Activated naive CD8-positive, alpha-beta T cell (primary cell): Measurements from ENCODE around the gene PCDHA9.
"Not testable (repeated sequence)": the region's sequence is repeated elsewhere in the genome, so short reads cannot be mapped to it uniquely, and the experiment has no call there.

Experiments used
- H3K27ac Mint-ChIP-seq: one replicate; pipeline ENCODE4 v1.8.0; 2021; ENCODE audit warnings: mixed read lengths
- H3K27me3 Mint-ChIP-seq: one replicate; pipeline ENCODE4 v1.8.0; 2021; ENCODE audit warnings: mixed read lengths
- H3K36me3 Mint-ChIP-seq: one replicate; pipeline ENCODE4 v1.8.0; 2021; ENCODE audit warnings: mixed read lengths
- H3K4me1 Mint-ChIP-seq: one replicate; pipeline ENCODE4 v1.8.0; 2021; ENCODE audit warnings: low read depth, mixed read lengths
- H3K4me3 Mint-ChIP-seq: one replicate; pipeline ENCODE4 v1.8.0; 2021; ENCODE audit warnings: mild to moderate bottlenecking, mixed read lengths
- H3K9me3 Mint-ChIP-seq: one replicate; pipeline ENCODE4 v1.8.0; 2021; ENCODE audit warnings: low read depth, mixed read lengths

Gene PCDHA9, protein sequence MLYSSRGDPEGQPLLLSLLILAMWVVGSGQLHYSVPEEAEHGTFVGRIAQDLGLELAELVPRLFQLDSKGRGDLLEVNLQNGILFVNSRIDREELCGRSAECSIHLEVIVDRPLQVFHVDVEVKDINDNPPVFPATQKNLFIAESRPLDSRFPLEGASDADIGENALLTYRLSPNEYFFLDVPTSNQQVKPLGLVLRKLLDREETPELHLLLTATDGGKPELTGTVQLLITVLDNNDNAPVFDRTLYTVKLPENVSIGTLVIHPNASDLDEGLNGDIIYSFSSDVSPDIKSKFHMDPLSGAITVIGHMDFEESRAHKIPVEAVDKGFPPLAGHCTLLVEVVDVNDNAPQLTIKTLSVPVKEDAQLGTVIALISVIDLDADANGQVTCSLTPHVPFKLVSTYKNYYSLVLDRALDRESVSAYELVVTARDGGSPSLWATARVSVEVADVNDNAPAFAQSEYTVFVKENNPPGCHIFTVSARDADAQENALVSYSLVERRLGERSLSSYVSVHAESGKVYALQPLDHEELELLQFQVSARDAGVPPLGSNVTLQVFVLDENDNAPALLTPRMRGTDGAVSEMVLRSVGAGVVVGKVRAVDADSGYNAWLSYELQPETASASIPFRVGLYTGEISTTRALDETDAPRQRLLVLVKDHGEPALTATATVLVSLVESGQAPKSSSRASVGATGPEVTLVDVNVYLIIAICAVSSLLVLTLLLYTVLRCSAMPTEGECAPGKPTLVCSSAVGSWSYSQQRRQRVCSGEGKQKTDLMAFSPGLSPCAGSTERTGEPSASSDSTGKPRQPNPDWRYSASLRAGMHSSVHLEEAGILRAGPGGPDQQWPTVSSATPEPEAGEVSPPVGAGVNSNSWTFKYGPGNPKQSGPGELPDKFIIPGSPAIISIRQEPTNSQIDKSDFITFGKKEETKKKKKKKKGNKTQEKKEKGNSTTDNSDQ

DNA sequence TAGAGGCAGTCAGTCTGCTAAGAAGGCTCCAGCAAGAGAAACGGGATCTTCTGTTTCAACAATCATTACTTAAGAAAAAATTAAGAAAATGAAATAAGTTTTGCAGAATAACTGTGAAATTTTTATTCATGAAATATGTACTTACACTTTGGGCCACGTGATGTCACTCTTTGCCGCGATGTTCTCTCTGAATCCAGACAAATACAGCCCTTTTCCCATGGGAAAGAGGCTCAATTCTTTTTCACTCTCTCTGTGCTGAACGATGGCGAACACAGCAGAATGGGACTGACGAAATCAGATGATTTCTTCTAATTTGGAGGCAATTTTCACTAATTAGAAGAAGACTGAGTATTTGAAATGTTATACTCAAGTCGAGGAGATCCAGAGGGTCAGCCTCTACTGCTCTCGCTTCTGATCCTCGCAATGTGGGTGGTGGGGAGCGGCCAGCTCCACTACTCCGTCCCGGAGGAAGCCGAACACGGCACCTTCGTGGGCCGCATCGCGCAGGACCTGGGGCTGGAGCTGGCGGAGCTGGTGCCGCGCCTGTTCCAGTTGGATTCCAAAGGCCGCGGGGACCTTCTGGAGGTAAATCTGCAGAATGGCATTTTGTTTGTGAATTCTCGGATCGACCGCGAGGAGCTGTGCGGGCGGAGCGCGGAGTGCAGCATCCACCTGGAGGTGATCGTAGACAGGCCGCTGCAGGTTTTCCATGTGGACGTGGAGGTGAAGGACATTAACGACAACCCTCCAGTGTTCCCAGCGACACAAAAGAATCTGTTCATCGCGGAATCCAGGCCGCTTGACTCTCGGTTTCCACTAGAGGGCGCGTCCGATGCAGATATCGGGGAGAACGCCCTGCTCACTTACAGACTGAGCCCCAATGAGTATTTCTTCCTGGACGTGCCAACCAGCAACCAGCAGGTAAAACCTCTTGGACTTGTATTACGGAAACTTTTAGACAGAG, at the start of gene PCDHA9:
Gene PCDHA9 (plus strand): TSS at position 244 of the 964 bp plus-strand sequence. CDS start 114 bp downstream, at position 358.
- H3K27ac Mint-ChIP-seq, H3K36me3 Mint-ChIP-seq, H3K4me3 Mint-ChIP-seq, H3K4me1 Mint-ChIP-seq: not testable (repeated sequence)
- H3K9me3 Mint-ChIP-seq: peaks cover 15% of the 10 kb centered on the region
- peaks cover 27% of the 10 kb centered on the region for H3K27me3 Mint-ChIP-seq

DNA sequence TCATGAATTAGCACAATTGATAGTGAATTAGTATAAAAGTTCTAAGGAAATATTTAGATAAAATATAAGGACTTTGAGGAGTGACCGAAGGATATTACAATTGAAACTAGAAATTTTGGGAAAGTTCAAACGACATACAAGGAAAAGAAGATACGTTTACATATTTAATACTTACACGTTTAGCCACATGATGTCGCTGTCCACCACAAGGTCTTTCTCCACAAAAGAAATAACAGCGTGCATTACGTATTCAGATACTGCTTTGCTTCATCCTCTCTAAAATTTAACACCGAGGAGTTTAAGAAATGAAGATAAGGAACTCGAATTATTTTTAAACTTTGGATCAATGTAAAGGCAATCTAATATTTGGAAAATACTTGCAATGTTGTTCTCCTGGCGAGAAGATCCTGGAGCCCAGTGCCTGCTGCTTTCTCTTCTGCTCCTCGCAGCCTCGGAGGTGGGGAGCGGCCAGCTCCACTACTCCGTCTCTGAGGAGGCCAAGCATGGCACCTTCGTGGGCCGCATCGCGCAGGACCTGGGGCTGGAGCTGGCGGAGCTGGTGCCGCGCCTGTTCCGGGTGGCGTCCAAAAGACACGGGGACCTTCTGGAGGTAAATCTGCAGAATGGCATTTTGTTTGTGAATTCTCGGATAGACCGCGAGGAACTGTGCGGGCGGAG, 47.2 kb upstream of the PCDHA9 start, which contains the start of gene PCDHA3:
Gene PCDHA3 (plus strand): TSS at position 242 of the 678 bp plus-strand sequence.
- Mint-ChIP-seq H3K27me3 (peaks cover 40% of the 10 kb centered on the region), H3K36me3 (peaks cover 22% of the 10 kb centered on the region), H3K27ac (no peak within 1 kb of the TSS), H3K4me3 (no peak within 1 kb of the TSS), H3K4me1 (no peaks in the 10 kb centered on the region), H3K9me3 (peaks cover 23% of the 10 kb centered on the region)

DNA sequence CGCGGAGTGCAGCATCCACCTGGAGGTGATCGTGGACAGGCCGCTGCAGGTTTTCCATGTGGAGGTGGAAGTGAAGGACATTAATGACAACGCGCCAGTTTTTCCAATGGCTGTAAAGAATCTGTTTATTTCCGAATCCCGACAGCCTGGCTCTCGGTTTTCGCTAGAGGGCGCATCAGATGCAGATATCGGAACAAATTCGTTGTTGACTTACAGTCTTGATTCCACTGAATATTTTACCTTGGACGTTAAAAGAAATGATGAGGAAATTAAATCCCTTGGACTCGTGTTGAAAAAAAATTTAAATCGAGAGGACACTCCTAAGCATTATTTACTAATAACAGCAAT, 46.7 kb upstream of the PCDHA9 start:
- Mint-ChIP-seq H3K27me3 (peaks cover 44% of the 10 kb centered on the region), H3K4me1 (no peaks in the 10 kb centered on the region), H3K4me3 (no peak overlapping the region), H3K27ac (no peak overlapping the region), H3K9me3 (peaks cover 23% of the 10 kb centered on the region), H3K36me3 (peaks cover 24% of the 10 kb centered on the region)

DNA sequence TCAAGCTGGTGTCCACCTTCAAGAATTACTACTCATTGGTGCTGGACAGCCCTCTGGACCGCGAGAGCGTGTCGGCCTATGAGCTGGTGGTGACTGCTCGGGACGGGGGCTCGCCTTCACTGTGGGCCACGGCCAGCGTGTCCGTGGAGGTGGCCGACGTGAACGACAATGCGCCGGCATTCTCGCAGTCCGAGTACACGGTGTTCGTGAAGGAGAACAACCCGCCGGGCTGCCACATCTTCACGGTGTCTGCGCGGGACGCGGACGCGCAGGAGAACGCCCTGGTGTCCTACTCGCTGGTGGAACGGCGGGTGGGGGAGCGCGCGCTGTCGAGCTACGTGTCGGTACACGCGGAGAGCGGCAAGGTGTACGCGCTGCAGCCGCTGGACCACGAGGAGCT, 45.8 kb upstream of the PCDHA9 start:
- H3K4me3 Mint-ChIP-seq, H3K4me1 Mint-ChIP-seq, H3K27ac Mint-ChIP-seq: not testable (repeated sequence)
- Mint-ChIP-seq H3K9me3 (peaks cover 27% of the 10 kb centered on the region), H3K36me3 (peaks cover 27% of the 10 kb centered on the region), H3K27me3 (peaks cover 47% of the 10 kb centered on the region)

DNA sequence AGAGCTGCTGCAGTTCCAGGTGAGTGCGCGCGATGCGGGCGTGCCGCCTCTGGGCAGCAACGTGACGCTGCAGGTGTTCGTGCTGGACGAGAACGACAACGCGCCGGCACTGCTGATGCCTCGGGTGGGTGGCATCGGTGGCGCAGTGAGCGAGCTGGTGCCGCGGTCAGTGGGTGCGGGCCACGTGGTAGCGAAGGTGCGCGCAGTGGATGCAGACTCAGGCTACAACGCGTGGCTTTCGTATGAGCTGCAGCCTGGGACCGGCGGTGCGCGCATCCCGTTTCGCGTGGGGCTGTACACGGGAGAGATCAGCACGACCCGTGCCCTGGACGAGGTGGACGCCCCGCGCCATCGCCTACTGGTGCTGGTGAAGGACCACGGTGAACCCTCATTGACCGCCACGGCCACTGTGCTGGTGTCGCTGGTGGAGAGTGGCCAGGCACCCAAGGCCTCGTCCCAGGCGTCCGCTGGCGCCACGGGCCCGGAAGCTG, 45.4 kb upstream of the PCDHA9 start:
- Mint-ChIP-seq H3K36me3 (peaks cover 30% of the 10 kb centered on the region), H3K4me3 (no peak overlapping the region), H3K27me3 (peaks cover 47% of the 10 kb centered on the region), H3K9me3 (peaks cover 27% of the 10 kb centered on the region), H3K27ac (no peak overlapping the region), H3K4me1 (no peaks in the 10 kb centered on the region)

DNA sequence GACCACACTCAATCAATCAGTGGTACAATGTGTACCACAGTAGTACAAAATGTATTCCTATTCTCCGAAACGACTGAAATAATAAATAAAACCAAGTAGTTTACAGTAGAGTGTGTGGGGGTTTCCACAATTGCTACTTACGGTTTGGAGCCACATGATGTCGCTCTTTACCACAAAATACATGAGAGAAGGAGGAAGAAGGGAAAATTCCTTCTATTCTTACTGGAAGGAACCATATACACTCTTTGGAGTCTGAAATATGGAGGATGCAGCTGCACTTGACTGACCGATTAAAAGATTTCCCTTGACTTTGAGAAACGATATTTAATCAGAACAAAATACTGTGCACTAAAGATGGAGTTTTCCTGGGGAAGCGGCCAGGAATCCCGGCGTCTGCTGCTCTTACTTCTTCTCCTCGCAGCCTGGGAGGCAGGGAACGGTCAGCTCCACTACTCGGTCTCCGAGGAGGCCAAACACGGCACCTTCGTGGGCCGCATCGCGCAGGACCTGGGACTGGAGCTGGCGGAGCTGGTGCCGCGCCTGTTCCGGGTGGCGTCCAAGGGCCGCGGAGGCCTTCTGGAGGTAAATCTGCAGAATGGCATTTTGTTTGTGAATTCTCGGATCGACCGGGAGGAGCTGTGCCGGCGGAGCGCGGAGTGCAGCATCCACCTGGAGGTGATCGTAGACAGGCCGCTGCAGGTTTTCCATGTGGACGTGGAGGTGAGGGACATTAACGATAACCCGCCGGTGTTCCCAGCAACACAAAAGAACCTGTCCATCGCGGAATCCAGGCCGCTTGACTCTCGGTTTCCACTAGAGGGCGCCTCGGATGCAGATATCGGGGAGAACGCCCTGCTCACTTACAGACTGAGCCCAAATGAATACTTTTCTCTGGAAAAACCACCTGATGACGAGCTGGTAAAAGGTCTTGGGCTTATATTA, 41.1 kb upstream of the PCDHA9 start, which contains the start of gene PCDHA4:
Gene PCDHA4 (plus strand): TSS at position 235 of the 942 bp plus-strand sequence.
- H3K27me3 Mint-ChIP-seq: peaks cover 35% of the 10 kb centered on the region
- peaks cover 22% of the 10 kb centered on the region for H3K36me3 Mint-ChIP-seq
- no peaks in the 10 kb centered on the region for H3K4me1 Mint-ChIP-seq
- H3K9me3 Mint-ChIP-seq: peaks cover 16% of the 10 kb centered on the region
- H3K4me3 Mint-ChIP-seq: no peak within 1 kb of the TSS
- H3K27ac Mint-ChIP-seq: no peak within 1 kb of the TSS

DNA sequence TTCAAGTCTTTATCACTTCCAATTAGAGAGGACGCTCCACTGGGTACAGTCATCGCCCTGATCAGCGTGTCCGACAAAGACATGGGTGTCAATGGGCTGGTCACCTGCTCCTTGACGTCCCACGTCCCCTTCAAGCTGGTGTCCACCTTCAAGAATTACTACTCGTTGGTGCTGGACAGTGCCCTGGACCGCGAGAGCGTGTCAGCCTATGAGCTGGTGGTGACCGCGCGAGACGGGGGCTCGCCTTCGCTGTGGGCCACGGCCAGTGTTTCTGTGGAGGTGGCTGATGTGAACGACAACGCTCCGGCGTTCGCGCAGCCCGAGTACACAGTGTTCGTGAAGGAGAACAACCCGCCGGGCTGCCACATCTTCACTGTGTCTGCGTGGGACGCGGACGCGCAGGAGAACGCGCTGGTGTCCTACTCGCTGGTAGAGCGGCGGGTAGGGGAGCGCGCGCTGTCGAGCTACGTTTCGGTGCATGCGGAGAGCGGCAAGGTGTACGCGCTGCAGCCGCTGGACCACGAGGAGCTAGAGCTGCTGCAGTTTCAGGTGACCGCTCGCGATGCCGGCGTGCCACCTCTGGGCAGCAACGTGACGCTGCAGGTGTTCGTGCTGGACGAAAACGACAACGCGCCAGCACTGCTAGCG, 39.8 kb upstream of the PCDHA9 start:
- not testable (repeated sequence) for H3K27ac Mint-ChIP-seq, H3K4me3 Mint-ChIP-seq, H3K4me1 Mint-ChIP-seq
- Mint-ChIP-seq H3K36me3 (peaks cover 22% of the 10 kb centered on the region), H3K9me3 (peaks cover 26% of the 10 kb centered on the region), H3K27me3 (peaks cover 38% of the 10 kb centered on the region)

DNA sequence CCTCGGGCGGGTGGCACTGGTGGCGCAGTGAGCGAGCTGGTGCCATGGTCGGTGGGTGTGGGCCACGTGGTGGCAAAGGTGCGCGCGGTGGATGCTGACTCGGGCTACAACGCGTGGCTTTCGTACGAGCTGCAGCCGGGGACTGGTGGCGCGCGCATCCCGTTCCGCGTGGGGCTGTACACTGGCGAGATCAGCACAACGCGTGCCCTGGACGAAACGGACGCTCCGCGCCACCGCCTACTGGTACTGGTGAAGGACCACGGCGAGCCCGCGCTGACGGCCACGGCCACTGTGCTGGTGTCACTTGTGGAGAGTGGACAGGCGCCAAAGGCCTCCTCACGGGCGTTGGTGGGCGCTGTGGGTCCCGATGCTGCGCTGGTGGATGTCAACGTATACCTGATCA, 39.3 kb upstream of the PCDHA9 start:
- Mint-ChIP-seq H3K27ac (no peak overlapping the region), H3K4me3 (no peak overlapping the region), H3K9me3 (peaks cover 21% of the 10 kb centered on the region), H3K4me1 (no peaks in the 10 kb centered on the region), H3K36me3 (peaks cover 21% of the 10 kb centered on the region), H3K27me3 (peaks cover 35% of the 10 kb centered on the region)

DNA sequence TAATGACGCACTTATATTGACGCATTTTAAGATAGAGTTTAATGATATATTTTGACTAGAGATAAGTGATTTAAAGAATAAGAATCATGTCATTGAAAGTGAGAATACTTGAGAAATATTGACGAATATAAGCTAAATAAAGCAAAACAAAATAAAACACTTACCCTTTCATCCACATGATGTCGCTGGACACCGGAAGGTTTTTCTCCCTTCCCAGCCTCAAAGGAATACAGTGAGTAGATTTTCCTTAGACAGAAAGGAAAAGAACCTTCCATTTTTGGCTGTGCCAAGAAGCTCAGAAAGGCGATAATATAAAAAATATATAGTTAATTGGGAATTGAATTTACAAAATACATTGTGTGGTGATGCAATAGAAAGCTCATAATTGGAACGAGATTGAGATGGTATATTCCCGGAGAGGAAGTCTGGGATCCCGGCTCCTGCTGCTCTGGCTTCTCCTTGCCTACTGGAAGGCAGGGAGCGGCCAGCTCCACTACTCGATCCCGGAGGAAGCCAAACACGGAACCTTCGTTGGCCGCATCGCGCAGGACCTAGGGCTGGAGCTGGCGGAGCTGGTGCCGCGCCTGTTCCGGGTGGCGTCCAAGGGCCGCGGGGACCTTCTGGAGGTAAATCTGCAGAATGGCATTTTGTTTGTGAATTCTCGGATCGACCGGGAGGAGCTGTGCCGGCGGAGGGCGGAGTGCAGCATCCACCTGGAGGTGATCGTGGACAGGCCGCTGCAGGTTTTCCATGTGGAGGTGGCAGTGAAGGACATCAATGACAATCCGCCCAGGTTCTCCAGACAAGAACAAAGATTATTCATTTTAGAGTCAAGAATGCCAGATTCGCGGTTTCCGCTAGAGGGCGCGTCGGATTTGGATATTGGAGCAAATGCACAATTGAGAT, 26.6 kb upstream of the PCDHA9 start, which contains the start of gene PCDHA5:
Gene PCDHA5 (plus strand): TSS at position 239 of the 906 bp plus-strand sequence.
- no peaks in the 10 kb centered on the region for H3K4me1 Mint-ChIP-seq
- no peak within 1 kb of the TSS for H3K4me3 Mint-ChIP-seq
- peaks cover 9% of the 10 kb centered on the region for H3K36me3 Mint-ChIP-seq
- peaks cover 6% of the 10 kb centered on the region for H3K27me3 Mint-ChIP-seq
- no peak within 1 kb of the TSS for H3K27ac Mint-ChIP-seq
- peaks cover 7% of the 10 kb centered on the region for H3K9me3 Mint-ChIP-seq

DNA sequence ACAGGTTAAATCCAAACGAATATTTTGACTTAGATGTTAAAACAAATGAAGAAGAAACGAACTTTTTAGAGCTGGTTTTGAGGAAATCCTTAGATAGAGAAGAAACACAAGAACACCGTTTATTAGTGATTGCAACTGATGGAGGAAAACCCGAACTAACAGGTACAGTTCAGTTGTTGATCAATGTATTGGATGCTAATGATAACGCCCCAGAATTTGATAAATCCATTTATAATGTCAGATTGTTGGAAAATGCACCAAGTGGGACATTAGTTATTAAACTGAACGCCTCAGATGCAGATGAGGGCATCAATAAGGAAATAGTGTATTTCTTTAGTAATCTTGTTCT, 25.9 kb upstream of the PCDHA9 start:
- peaks cover 10% of the 10 kb centered on the region for H3K27me3 Mint-ChIP-seq
- no peak overlapping the region for H3K27ac Mint-ChIP-seq
- peaks cover 11% of the 10 kb centered on the region for H3K9me3 Mint-ChIP-seq
- H3K4me1 Mint-ChIP-seq: no peaks in the 10 kb centered on the region
- H3K4me3 Mint-ChIP-seq: no peak overlapping the region
- H3K36me3 Mint-ChIP-seq: peaks cover 12% of the 10 kb centered on the region

DNA sequence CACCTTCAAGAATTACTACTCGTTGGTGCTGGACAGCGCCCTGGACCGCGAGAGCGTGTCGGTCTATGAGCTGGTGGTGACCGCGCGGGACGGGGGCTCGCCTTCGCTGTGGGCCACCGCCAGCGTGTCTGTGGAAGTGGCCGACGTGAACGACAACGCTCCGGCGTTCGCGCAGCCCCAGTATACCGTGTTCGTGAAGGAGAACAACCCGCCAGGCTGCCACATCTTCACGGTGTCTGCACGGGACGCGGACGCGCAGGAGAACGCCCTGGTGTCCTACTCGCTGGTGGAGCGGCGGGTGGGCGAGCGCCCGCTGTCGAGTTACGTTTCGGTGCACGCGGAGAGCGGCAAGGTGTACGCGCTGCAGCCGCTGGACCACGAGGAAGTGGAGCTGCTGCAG, 25.2 kb upstream of the PCDHA9 start:
- H3K27me3 Mint-ChIP-seq: peaks cover 17% of the 10 kb centered on the region
- not testable (repeated sequence) for H3K4me1 Mint-ChIP-seq, H3K27ac Mint-ChIP-seq, H3K36me3 Mint-ChIP-seq, H3K4me3 Mint-ChIP-seq
- H3K9me3 Mint-ChIP-seq: peaks cover 11% of the 10 kb centered on the region

DNA sequence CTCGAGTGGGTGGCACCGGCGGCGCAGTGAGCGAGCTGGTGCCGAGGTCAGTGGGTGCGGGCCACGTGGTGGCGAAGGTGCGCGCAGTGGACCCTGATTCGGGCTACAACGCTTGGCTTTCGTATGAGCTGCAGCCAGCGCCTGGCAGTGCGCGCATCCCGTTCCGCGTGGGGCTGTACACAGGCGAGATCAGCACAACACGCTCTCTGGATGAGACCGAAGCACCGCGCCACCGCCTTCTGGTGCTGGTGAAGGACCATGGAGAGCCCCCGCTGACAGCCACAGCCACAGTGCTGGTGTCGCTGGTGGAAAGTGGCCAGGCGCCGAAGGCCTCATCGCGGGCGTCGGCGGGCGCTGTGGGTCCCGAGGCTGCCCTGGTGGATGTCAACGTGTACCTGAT, 24.7 kb upstream of the PCDHA9 start:
- H3K9me3 Mint-ChIP-seq: peaks cover 14% of the 10 kb centered on the region
- H3K36me3 Mint-ChIP-seq: peaks cover 10% of the 10 kb centered on the region
- no peaks in the 10 kb centered on the region for H3K4me1 Mint-ChIP-seq
- H3K4me3 Mint-ChIP-seq: no peak overlapping the region
- peaks cover 17% of the 10 kb centered on the region for H3K27me3 Mint-ChIP-seq
- no peak overlapping the region for H3K27ac Mint-ChIP-seq
